PC-3 (cell line): ENCODE measurements around the gene KANSL2. TPM values are rescaled to one million over a fixed set of nuclear protein-coding genes. Genes with fewer than 3 reads are reported as not detected.

ENCODE experiments used
- ATAC-seq: fragments of 200-7000 bp; cut with Tn5 transposase; 2 replicates; pipeline ENCODE4 v1.9.1; 2020; ENCODE audit warnings: mild to moderate bottlenecking, moderate library complexity
- BruUV-seq: library from RNA; stranded (reverse); fragments of 400-500 nt; replicated peaks from 2 replicates; lab custom pipeline; 2021; lab: Mats Ljungman, UMichigan
- CTCF ChIA-PET: fragments of 300-600 bp; sonication (Branson Sonifier 250); formaldehyde crosslinking; loops from one replicate; lab custom pipeline; 2022; ENCODE audit warnings: antibody characterized with exemption; lab: Charles Lee
- POLR2A ChIA-PET: fragments of 300-600 bp; sonication (Branson Sonifier 250); formaldehyde crosslinking; loops from one replicate; lab custom pipeline; 2022; ENCODE audit warnings: antibody characterized with exemption; ENCODE audit not compliant: unreplicated experiment; lab: Charles Lee
- DNase-seq: peaks from one replicate; pipeline ENCODE4 v3.0.0-alpha.2; 2015
- H2AFZ ChIP-seq: fragments of 300-600 bp; sonication (generic); 2 replicates; pipeline ENCODE4 v1.6.0; 2016; ENCODE audit warnings: antibody characterized with exemption, low read length
- H3F3A ChIP-seq: fragments of 300-600 bp; sonication (generic); one replicate; pipeline ENCODE4 v1.6.0; 2017; ENCODE audit warnings: antibody characterized with exemption, low read length, control low read depth, mild to moderate bottlenecking; ENCODE audit not compliant: unreplicated experiment
- H3K27ac ChIP-seq: fragments of 300-600 bp; sonication (generic); 2 replicates; pipeline ENCODE4 v1.5.1; 2016; ENCODE audit warnings: mild to moderate bottlenecking, low read length
- H3K27me3 ChIP-seq: fragments of 300-600 bp; sonication (generic); 2 replicates; pipeline ENCODE4 v1.6.1; 2016; ENCODE audit warnings: low read length, mixed read lengths
- H3K36me3 ChIP-seq: fragments of 300-600 bp; sonication (generic); 2 replicates; pipeline ENCODE4 v1.6.1; 2016; ENCODE audit warnings: low read depth, mixed run types, low read length, mixed read lengths
- H3K4me1 ChIP-seq: fragments of 300-600 bp; sonication (generic); 2 replicates; pipeline ENCODE4 v1.5.1; 2016; ENCODE audit warnings: low read length; ENCODE audit not compliant: insufficient read depth
- H3K4me2 ChIP-seq: fragments of 300-600 bp; sonication (generic); 2 replicates; pipeline ENCODE4 v1.6.0; 2016; ENCODE audit warnings: low read length
- H3K4me3 ChIP-seq: fragments of 300-600 bp; sonication (generic); 2 replicates; pipeline ENCODE4 v1.5.1; 2016; ENCODE audit warnings: mild to moderate bottlenecking, low read length, mixed read lengths
- H3K79me2 ChIP-seq: fragments of 300-600 bp; sonication (generic); 2 replicates; pipeline ENCODE4 v1.6.1; 2017; ENCODE audit warnings: low read length, mixed read lengths
- H3K9ac ChIP-seq: fragments of 300-600 bp; sonication (generic); 2 replicates; pipeline ENCODE4 v1.6.0; 2016; ENCODE audit warnings: mild to moderate bottlenecking, low read length
- H3K9me2 ChIP-seq: fragments of 300-600 bp; sonication (generic); replicated peaks from 2 replicates; pipeline ENCODE4 v1.6.1; 2016; ENCODE audit warnings: mixed run types, low read length, mixed read lengths
- H3K9me3 ChIP-seq: fragments of 300-600 bp; sonication (generic); 2 replicates; pipeline ENCODE4 v1.6.1; 2016; ENCODE audit warnings: low read length, mixed read lengths
- H4K20me1 ChIP-seq: fragments of 300-600 bp; sonication (generic); 2 replicates; pipeline ENCODE4 v1.6.1; 2016; ENCODE audit warnings: low read length, mixed read lengths
- EZH2 ChIP-seq: fragments of 300-600 bp; sonication (generic); IDR thresholded peaks from one replicate; pipeline ENCODE4 v1.6.1; 2017; ENCODE audit warnings: antibody characterized with exemption, mild to moderate bottlenecking, low read length; ENCODE audit not compliant: unreplicated experiment
- EZH2phosphoT487 ChIP-seq: fragments of 300-600 bp; sonication (generic); IDR thresholded peaks from 2 replicates; pipeline ENCODE4 v1.6.1; 2018; ENCODE audit warnings: mild to moderate bottlenecking, antibody characterized with exemption, low read length, borderline replicate concordance
- intact Hi-C: fragments of 100-400 bp; cut with micrococcal nuclease; formaldehyde crosslinking; loops from 2 replicates; pipeline ENCODE4 v1.9.0; 2023
- microRNA-seq: library from miRNA; unstranded; fragments of <30 nt; microRNA quantifications from one replicate; pipeline ENCODE4 v1.1.0, GENCODE V29; 2020; ENCODE audit not compliant: unreplicated experiment
- total RNA-seq: library from RNA; depleted of rRNA; stranded (reverse); fragments of >200 nt; gene quantifications from 2 replicates; pipeline ENCODE4 v1.2.3, GENCODE V29; 2014; rRNA removed
- TF ChIP-seq, protein P1 (sequence below): fragments of 300-600 bp; sonication (generic); conservative IDR thresholded peaks from 2 replicates; pipeline ENCODE4 v1.5.1; 2017; ENCODE audit warnings: antibody characterized with exemption, low read depth, mild to moderate bottlenecking, low read length

The KANSL2 gene
- total RNA-seq, 1 experiment from 2014 or later = 33.4 TPM

DNA sequence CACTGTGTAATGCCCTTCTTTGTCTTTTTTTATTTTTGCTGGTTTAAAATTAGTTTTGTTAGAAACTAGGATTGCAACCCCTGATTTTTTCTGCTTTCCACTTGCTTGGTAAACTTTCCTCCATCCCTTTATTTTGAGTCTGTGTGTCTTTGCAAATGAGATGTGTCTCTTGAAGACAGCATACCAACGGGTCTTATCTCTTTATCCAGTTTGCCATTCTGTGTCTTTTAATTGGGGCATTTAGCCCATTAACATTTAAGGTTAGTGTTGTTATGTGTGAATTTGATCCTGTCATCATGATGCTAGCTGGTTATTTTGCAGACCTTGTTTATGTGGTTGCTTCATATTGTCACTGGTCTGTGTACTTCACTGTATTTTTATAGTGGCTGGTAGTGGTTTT lies 68.7 kb downstream of the KANSL2 start:
- no TSS peak for BruUV-seq
- intact Hi-C loops = no loop called here
- Histone ChIP-seq H2AFZ (no peak overlapping the region), H3K27ac (no peak overlapping the region), H3K4me3 (no peak overlapping the region), H3K4me1 (no peaks in the 10 kb centered on the region), H3K9ac (no peak overlapping the region), H3F3A (no peaks in the 10 kb centered on the region), H4K20me1 (no peaks in the 10 kb centered on the region), H3K36me3 (no peaks in the 10 kb centered on the region), H3K27me3 (no peaks in the 10 kb centered on the region), H3K4me2 (no peak overlapping the region), H3K79me2 (no peaks in the 10 kb centered on the region), H3K9me3 (peaks cover 11% of the 10 kb centered on the region; the same call in 1 of the 2 replicates), H3K9me2 (no peaks in the 10 kb centered on the region)
- ChIA-PET CTCF (no interaction called here), POLR2A (no interaction called here)
- DNase-seq (no peak), ATAC-seq (no peak)
- TF ChIP-seq EZH2phosphoT487 = no peak
- no peak for TF ChIP-seq EZH2
- TF ChIP-seq, protein P1, sequence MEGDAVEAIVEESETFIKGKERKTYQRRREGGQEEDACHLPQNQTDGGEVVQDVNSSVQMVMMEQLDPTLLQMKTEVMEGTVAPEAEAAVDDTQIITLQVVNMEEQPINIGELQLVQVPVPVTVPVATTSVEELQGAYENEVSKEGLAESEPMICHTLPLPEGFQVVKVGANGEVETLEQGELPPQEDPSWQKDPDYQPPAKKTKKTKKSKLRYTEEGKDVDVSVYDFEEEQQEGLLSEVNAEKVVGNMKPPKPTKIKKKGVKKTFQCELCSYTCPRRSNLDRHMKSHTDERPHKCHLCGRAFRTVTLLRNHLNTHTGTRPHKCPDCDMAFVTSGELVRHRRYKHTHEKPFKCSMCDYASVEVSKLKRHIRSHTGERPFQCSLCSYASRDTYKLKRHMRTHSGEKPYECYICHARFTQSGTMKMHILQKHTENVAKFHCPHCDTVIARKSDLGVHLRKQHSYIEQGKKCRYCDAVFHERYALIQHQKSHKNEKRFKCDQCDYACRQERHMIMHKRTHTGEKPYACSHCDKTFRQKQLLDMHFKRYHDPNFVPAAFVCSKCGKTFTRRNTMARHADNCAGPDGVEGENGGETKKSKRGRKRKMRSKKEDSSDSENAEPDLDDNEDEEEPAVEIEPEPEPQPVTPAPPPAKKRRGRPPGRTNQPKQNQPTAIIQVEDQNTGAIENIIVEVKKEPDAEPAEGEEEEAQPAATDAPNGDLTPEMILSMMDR = no peak

Small RNAs within 50 kb of the gene (microRNA-seq; reads per million reads assigned to microRNA genes)
- not detected for gene MIR1291

Other genes with a start within 250 kb of the KANSL2 start
- not detected in 2 replicates for gene ANP32D, start 209.7 kb downstream of the KANSL2 start, total RNA-seq
- gene C12orf54, start 199.7 kb downstream of the KANSL2 start, total RNA-seq = not detected in 2 replicates
- not detected in 2 replicates for gene OR8S1, start 156.6 kb downstream of the KANSL2 start, total RNA-seq
- not detected in 2 replicates for gene LALBA, start 112.2 kb downstream of the KANSL2 start, total RNA-seq
- gene CCNT1, start 34.5 kb upstream of the KANSL2 start, total RNA-seq = 15.1 and 20.7 TPM in 2 replicates
- gene ADCY6, start 106.9 kb upstream of the KANSL2 start, total RNA-seq = 19.0 and 24.4 TPM in 2 replicates
- 21.4 and 32.9 TPM in 2 replicates for gene CACNB3, start 136.3 kb upstream of the KANSL2 start, total RNA-seq
- 102 and 105 TPM in 2 replicates for gene DDX23, start 169.9 kb upstream of the KANSL2 start, total RNA-seq
- gene RND1, start 183.6 kb upstream of the KANSL2 start, total RNA-seq = 7.6 and 8.3 TPM in 2 replicates
- gene FKBP11, start 243.3 kb upstream of the KANSL2 start, total RNA-seq = 9.7 and 16.4 TPM in 2 replicates